ENCODE data around the gene SPOCK3. TPM values are rescaled to one million over a fixed set of nuclear protein-coding genes. Genes with fewer than 3 reads are reported as not detected.

The SPOCK3 gene
- total RNA-seq, 1 donor from 2014 or later: not detected

- no peak for DNase-seq (ENCODE audit: low spot score)
These were observed 545.5 kb downstream of the SPOCK3 start for GRCh38 chr4:166688835-166689234.

DNA sequence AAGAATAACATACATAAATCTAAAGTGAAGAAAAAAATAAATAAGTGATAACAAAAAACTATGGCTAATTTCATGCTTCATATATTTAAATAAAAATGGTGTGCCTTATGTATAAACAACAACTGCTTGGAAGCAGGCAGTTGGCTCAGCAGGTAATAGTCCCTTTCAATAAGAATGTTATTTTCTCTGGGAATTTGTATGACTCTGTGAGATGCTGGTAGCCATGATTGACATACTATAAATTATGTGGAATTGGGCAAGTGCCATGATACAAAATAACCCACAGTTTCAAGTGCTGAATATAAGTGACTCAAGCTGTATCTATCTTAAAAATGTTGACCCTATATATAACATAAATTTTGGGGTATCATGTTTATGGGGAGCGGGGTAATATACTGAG is 546.5 kb downstream of the SPOCK3 start:
- no peak for DNase-seq (ENCODE audit: low spot score)
